ENCODE results near the gene FTCDNL1. TPM values are rescaled to one million over a fixed set of nuclear protein-coding genes. Genes with fewer than 3 reads are reported as not detected.
A peak's percentile ranks its signal among the peaks of the same experiment; 100 is the strongest.

Gene FTCDNL1
- total RNA-seq, 4 donors from 2014 or later: 6.2 to 20.9 (median 13.4) TPM

DNA sequence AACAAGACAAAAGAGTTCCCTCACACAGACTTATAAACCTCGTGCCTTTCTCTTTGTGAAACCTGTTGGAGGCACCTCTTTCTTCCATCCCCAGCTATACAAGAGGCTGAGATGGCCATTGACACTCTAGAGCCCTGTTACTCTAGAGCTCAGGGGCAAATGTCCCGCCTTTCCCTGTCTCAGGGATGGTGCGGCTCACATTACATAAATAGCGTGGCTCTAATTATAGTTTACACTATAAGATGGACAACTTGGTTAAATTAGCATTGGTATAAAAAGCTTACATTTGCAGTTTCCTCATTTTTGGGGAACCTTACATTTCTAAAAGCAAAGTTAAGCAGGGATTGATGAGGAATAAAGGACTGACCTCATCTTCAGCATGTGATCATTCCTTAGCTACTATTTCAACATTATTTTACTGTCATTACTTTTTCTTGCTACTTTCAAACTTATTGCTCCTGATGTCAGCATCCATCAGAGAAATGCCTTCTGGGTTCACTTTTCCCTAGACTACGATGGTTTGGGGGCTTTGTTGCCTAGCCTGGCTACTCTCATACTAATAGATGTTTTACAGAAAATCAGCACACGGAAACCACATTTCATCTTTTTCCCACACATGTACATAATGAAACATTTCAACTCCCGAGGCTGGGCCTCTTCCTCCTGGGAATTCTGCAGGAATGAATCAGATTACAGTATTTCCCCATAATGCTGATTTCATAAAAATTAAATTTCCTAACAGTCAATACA lies 40.4 kb downstream of the FTCDNL1 start:
- no peak overlapping the region for H3K4me3 ChIP-seq (replicated peaks in 1 of 3)
- H3K4me1 ChIP-seq: peaks cover 4 to 13% of the 10 kb centered on the region in 2 donors
- TF ChIP-seq, protein P1, sequence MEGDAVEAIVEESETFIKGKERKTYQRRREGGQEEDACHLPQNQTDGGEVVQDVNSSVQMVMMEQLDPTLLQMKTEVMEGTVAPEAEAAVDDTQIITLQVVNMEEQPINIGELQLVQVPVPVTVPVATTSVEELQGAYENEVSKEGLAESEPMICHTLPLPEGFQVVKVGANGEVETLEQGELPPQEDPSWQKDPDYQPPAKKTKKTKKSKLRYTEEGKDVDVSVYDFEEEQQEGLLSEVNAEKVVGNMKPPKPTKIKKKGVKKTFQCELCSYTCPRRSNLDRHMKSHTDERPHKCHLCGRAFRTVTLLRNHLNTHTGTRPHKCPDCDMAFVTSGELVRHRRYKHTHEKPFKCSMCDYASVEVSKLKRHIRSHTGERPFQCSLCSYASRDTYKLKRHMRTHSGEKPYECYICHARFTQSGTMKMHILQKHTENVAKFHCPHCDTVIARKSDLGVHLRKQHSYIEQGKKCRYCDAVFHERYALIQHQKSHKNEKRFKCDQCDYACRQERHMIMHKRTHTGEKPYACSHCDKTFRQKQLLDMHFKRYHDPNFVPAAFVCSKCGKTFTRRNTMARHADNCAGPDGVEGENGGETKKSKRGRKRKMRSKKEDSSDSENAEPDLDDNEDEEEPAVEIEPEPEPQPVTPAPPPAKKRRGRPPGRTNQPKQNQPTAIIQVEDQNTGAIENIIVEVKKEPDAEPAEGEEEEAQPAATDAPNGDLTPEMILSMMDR (IDR thresholded peaks at IDR 0.05): no peak
- no peak for TF ChIP-seq POLR2A (IDR thresholded peaks at IDR 0.05)
- no peak for DNase-seq
- no peaks in the 10 kb centered on the region for H3K27me3 ChIP-seq
- H3K9me3 ChIP-seq: no peaks in the 10 kb centered on the region
- no peaks in the 10 kb centered on the region for H3K36me3 ChIP-seq
- WGBS, 2 donors: 79 to 83% methylated on average over 7 of the region's 7 CpGs
- intact Hi-C loops (cut with DNase I): no loop called here
- no peak overlapping the region for H3K27ac ChIP-seq

GRCh38 chr2:199807966-199808365 lies 43.0 kb downstream of the FTCDNL1 start:
- Histone ChIP-seq H3K36me3 (no peaks in the 10 kb centered on the region), H3K4me1 (peaks cover 15 to 21% of the 10 kb centered on the region in 2 donors), H3K4me3 (replicated peaks in 1 of 3) (no peak overlapping the region), H3K27me3 (no peaks in the 10 kb centered on the region), H3K27ac (no peak overlapping the region), H3K9me3 (no peaks in the 10 kb centered on the region)
- intact Hi-C loops (cut with DNase I): loop anchor here (10.0 kb wide), 1 partner anchor 47 kb away; the partner anchor contains the start of gene FTCDNL1
- TF ChIP-seq, protein P1 (IDR thresholded peaks at IDR 0.05): no peak
- no peak for TF ChIP-seq POLR2A (IDR thresholded peaks at IDR 0.05)
- DNase-seq: no peak

DNA sequence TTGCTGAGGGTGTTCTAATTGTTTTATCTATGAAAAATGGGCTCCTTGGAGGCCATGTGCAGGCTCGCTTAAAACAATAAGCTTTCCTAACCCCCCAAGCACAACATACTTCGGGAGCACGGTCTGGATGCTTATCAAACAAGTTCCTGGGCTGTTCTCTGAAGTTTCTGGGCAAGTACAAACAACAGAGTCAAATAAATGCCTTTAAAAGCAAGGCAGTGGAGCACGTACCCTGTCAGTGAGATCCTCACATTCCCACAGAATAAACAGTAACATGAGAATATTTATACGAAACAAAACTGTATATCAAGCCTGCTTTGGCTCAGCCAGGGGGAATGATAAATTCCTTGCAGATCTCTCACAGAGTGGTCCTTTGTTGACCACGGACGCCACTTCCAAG lies 44.8 kb downstream of the FTCDNL1 start:
- Histone ChIP-seq H3K4me3 (replicated peaks in 1 of 3) (no peak overlapping the region), H3K27me3 (no peaks in the 10 kb centered on the region), H3K9me3 (no peaks in the 10 kb centered on the region), H3K27ac (peak overlapping the region; percentile 3 to 71 (median 21)), H3K4me1 (peaks cover 20 to 21% of the 10 kb centered on the region in 2 donors), H3K36me3 (no peaks in the 10 kb centered on the region)
- DNase-seq: peak; percentile 32 to 34
- WGBS, 2 donors: 19 to 21% methylated on average over 7 of the region's 7 CpGs
- intact Hi-C loops (cut with DNase I): loop anchor here (10.0 kb wide), 1 partner anchor 49 kb away; the partner anchor contains the start of gene FTCDNL1
- TF ChIP-seq POLR2A (IDR thresholded peaks at IDR 0.05): no peak
- TF ChIP-seq, protein P1 (IDR thresholded peaks at IDR 0.05): no peak

DNA sequence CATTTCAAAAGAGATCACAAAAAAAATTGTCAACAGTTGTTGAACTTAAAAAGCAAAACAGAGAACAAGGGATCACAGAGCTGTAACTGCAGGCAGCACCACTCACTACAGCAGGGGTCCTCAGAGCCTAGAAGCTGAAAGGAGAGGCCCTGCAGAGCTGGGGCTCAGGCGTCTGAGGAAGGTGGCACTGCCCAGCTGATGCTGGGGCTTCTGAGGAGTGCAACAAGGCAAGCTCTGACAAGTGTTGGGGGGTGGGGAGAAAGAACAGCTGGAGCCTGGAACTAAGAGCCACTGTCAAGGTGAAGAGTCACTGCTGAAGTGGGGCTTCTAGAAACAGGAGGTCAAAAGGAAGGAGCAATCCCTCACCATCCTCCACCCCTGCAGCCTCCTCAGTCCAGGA lies 46.2 kb downstream of the FTCDNL1 start:
- 36 to 47% methylated on average over 1 of the region's 1 CpG for WGBS, 2 donors
- intact Hi-C loops (cut with DNase I): loop anchor here (10.0 kb wide), 1 partner anchor 50 kb away; the partner anchor contains the start of gene FTCDNL1

More for the DNA sequence above, 46.2 kb downstream of the FTCDNL1 start:
- H3K36me3 ChIP-seq: no peaks in the 10 kb centered on the region
- peak overlapping the region; percentile 42 to 71 (median 58) for H3K27ac ChIP-seq
- no peaks in the 10 kb centered on the region for H3K9me3 ChIP-seq
- H3K4me1 ChIP-seq: peaks cover 23 to 25% of the 10 kb centered on the region in 2 donors
- DNase-seq: peak; percentile 20 to 25
- H3K27me3 ChIP-seq: no peaks in the 10 kb centered on the region
- no peak overlapping the region for H3K4me3 ChIP-seq (replicated peaks in 1 of 3)
- TF ChIP-seq POLR2A (IDR thresholded peaks at IDR 0.05): no peak
- TF ChIP-seq, protein P1 (IDR thresholded peaks at IDR 0.05): no peak

Measured in thyroid gland (tissue), 4 donors.